HG03045 (cell line): ENCODE data around the gene SCN9A.
"Not testable (repeated sequence)": the region's sequence is repeated elsewhere in the genome, so short reads cannot be mapped to it uniquely, and the experiment has no call there.

Experiments
- ATAC-seq: cut with Tn5 transposase; IDR thresholded peaks from one replicate; pipeline ENCODE4 v1.9.1; 2021; ENCODE audit warnings: mild to moderate bottlenecking, moderate library complexity; ENCODE audit not compliant: unreplicated experiment

The SCN9A gene

GRCh38 chr2:166375736-166376487, at the start of gene SCN9A:
TSS of gene SCN9A (minus strand) at chr2:166375944. CDS start at chr2:166311756, 64,188 bp downstream.
- peak; percentile 53 for ATAC-seq

- ATAC-seq = no peak
Observed at GRCh38 chr2:166424841-166425240, 49.1 kb upstream of the SCN9A start.

- no peak for ATAC-seq
Observed at GRCh38 chr2:166419616-166419934, 43.8 kb upstream of the SCN9A start.

- no peak for ATAC-seq
Observed at GRCh38 chr2:166418853-166419615, 43.3 kb upstream of the SCN9A start.

GRCh38 chr2:166417669-166418068, 41.9 kb upstream of the SCN9A start:
- ATAC-seq = no peak

- ATAC-seq = no peak
Observed at GRCh38 chr2:166413255-166413654, 37.5 kb upstream of the SCN9A start.

GRCh38 chr2:166411473-166412230, 35.9 kb upstream of the SCN9A start:
- ATAC-seq = no peak

GRCh38 chr2:166410828-166411472, 35.2 kb upstream of the SCN9A start:
- ATAC-seq = no peak

GRCh38 chr2:166407746-166408145, 32.0 kb upstream of the SCN9A start:
- not testable (repeated sequence) for ATAC-seq

GRCh38 chr2:166406374-166406773, 30.6 kb upstream of the SCN9A start:
- no peak for ATAC-seq

- no peak for ATAC-seq
Observed at GRCh38 chr2:166405569-166405926, 29.8 kb upstream of the SCN9A start.

- no peak for ATAC-seq
Observed at GRCh38 chr2:166404831-166405568, 29.3 kb upstream of the SCN9A start.

- ATAC-seq = no peak
Observed at GRCh38 chr2:166394245-166394644, 18.5 kb upstream of the SCN9A start.

- ATAC-seq = no peak
Observed at GRCh38 chr2:166393008-166393407, 17.3 kb upstream of the SCN9A start.

- no peak for ATAC-seq
Observed at GRCh38 chr2:166388481-166389070, 12.8 kb upstream of the SCN9A start.

GRCh38 chr2:166385313-166385712, 9.6 kb upstream of the SCN9A start:
- no peak for ATAC-seq

GRCh38 chr2:166384774-166385173, 9.0 kb upstream of the SCN9A start:
- ATAC-seq = no peak

GRCh38 chr2:166382448-166382847, 6.7 kb upstream of the SCN9A start:
- no peak for ATAC-seq

GRCh38 chr2:166380615-166381014, 4.9 kb upstream of the SCN9A start:
- no peak for ATAC-seq

- no peak for ATAC-seq
Observed at GRCh38 chr2:166376873-166377272, 1.1 kb upstream of the SCN9A start.
